NCI-H2171 (cell line): ENCODE measurements around the gene CCR7.
A peak's percentile ranks its signal among the peaks of the same experiment; 100 is the strongest.
"Not testable (repeated sequence)": the region's sequence is repeated elsewhere in the genome, so short reads cannot be mapped to it uniquely, and the experiment has no call there.

Experiments
- DNase-seq: peaks from one replicate; lab custom pipeline; 2025; lab: John Stamatoyannopoulos, UW

CCR7 gene

GRCh38 chr17:40597156-40597555 lies 31.9 kb upstream of the CCR7 start:
- DNase-seq = no peak

DNA sequence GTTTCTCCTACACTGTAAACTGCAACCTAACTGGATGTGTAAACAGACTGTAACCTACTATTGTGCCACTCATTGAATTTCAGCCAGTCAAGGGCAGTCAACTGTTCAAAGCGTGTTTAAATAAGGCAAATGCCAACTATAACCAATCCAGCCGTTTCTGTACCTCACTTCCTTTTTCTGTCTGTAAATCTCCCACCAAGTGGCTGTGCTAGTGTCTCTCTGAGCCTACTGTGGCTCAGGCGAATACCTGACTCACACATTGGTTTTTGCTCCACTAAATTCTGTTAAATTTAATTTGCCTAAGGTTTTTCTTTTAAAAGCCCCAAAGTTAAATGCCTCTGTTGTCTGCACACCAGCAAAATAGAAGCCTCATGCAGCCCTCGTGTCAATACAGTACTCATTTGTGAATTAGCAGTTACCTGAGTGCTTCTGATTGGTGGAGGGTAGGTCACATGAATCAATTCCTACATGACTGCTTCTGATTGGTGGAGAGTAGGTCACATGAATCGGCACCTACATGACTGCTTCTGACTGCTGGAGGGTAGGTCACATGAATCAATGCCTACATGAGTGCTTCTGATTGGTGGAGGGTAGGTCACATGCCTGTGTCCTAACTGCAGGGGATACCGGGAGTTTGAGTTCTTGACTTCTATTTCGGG lies 31.1 kb upstream of the CCR7 start:
- DNase-seq = peak; percentile 92

DNA sequence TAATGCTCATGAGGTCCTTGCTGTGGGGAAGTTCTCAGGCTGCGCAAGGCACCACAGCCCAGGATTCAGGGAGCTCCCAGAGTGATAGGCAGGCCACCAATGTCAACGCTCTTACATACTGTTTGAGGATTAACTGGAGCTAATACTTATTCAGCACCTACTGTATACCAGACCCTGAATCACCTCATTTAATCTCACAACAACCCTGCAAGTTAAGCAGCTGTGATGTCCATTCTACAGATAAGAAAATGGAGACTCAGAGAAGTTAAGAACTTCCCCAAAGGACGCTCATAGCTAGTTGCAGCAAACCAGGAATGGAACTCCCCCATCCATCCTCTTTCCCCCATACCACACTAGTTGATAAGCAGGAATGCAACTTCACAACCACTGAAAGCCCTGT lies 25.5 kb upstream of the CCR7 start:
- no peak for DNase-seq

- no peak for DNase-seq
These were observed 23.3 kb upstream of the CCR7 start for GRCh38 chr17:40588552-40588951.

DNA sequence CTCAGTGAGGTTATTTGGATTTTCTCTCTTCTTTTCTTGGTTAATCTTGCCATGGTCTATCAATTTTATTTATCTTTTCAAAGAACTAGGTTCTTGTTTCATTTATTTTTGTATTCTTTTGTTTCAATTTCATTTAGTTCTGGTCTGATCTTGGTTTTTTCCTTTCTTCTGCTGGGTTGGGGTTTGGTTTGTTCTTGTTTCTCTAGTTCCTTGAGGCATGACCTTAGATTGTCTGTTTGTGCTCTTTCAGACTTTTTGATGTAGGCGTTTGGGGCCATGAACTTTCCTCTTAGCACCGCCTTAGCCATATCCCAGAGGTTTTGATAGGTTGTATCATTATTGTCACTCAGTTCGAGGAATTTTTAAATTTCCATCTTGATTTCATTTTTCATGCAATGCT lies 21.0 kb upstream of the CCR7 start:
- DNase-seq = not testable (repeated sequence)

DNA sequence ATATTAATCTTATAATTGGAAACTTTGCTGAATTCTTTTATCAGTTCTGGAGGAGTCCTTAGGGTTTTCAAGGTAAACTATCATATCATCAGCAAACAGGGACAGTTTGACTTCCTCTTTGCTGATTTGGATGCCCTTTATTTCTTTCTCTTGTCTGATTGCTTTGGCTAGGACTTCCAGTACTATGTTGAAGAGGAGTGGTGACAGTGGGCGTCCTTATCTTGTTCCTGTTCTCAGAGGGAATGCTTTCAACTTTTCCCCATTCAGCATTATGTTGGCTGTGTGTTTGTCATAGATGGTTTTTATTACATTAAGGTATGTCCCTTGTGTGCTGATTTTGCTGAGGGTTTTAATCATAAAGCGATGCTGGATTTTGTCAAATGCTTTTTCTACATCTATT lies 19.7 kb upstream of the CCR7 start:
- DNase-seq = not testable (repeated sequence)

- no peak for DNase-seq
These were observed 17.1 kb upstream of the CCR7 start for GRCh38 chr17:40582328-40582901.

GRCh38 chr17:40580140-40580539 lies 14.9 kb upstream of the CCR7 start:
- DNase-seq = no peak

DNA sequence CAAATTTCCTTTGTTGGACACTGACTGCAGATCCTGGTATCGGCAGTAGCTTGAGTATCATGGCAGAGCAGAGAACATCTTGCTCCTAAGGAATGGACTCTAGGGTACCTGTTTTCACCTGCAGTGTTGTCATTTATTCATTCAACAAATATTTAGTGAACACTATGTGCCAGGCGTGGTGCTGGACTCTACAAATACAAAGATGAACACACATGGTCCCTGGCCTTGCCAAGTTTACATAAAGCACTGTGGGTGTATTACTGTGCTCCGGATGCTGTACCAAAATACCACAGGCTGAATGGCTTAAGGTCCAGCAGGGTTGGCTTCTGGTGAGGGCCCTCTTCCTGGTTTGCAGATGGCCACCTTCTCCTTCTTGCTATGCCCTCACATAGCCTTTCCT lies 14.2 kb upstream of the CCR7 start:
- no peak for DNase-seq

- no peak for DNase-seq
These were observed 12.4 kb upstream of the CCR7 start for GRCh38 chr17:40577611-40578065.

DNA sequence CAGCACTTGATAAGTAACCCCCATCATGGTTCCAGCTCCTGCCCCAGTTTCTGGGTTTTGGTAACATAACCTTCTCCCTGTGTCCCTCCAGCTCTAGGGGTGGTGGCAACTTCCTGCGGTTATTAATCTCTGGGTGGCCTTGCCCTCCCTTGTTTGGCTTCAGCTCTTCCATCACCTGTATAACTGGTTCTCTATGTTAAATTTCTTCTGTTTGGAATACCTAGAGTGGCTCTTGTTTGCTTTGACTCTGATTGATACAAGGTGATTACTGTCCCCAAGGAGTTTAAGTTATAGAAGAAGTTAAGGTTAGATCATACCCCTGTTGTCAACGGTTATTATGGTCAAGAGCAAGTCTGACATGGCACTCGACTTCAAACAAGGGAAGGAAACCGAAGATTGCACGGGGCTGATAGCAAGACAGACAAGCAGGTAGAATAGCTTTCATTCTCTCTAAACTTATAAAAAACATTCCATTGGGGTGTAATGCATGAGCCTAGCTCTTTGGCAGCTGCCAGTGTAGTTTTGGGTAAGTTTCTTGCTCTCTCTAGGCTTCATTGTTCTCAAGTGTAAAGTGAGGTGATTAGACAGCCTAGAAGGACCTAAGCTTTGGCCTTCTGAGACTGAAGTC lies 11.0 kb upstream of the CCR7 start:
- no peak for DNase-seq

DNA sequence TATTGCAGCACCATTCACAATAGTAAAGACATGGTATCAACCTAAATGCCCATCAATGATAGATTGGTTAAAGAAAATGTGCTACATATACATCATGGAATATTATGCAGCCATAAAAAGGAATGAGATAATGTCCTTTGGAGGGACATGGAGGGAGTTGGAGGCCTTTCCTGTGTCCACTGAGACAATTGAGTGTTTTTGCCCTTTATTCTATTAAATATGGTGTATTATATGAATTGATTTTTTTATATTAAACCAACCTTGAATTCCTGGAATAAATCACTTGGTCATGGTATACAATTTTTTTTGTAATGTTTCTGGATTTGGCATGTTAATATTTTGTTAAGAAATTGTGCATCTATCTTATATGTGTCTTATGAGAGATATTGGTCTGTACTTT lies 9.0 kb upstream of the CCR7 start:
- no peak for DNase-seq

DNA sequence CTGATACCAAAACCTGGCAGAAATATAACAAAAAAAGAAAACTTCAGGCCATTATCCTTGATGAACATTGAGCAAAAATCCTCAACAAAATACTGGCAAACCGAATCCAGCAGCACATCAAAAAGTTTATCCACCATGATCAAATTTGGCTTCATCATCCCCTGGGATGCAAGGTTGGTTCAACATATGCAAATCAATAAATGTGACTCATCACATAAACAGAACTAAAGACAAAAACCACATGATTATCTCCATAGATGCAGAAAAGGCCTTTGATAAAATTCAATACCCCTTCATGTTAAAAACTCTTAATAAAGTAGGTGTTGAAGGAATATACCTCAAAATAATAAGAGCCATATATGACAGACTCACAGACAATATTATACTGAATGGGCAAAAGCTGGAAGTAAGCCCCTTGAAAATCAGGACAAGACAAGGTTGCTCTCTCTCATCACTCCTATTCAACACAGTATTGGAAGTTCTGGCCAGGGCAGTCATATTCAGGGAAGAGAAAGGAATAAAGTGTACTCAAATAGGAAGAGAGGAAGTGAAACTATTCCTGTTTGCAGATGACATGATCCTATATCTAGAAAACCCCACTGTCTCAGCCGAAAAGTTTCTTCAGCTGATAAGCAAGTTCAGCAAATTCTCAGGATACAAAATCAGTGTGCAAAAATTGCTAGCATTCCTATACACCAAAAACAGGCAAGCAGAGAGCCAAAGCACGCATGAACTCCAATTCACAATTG lies 7.1 kb upstream of the CCR7 start:
- DNase-seq = not testable (repeated sequence)

DNA sequence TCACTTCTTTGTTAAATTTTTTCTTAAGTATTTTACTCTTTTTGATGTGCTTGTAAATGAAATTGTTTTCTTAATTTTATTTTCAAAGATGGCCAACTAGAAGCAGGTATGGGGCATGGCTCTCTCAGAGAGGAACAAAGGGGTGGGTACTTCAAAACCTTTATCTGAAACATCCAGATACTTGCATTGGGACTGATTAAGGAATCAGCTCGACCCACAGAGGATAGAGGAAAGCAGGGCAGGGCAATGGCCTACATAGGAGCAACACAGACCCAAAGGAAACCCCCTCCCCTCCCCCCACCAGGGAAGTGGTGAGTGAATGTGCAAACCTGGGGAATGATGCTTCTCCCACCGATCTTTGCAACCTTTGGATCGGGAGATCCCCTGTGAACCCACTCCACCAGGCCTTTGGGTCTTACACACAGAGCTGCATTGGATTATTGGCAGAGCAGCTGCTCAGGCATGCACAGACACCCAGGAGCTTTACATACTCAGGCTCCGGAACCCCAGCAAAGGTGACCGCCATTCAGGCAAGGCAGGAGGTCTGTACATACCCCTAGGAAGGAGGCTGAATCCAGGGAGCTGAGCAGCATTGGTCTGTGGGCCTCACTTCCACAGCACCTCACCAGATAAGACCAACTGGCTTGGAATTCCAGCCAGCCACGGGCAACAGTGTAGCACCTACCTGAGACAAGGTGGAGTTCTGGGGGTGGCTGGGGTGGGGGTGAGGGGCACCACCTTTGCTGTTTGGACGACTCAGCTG lies 3.0 kb upstream of the CCR7 start:
- DNase-seq = no peak

DNA sequence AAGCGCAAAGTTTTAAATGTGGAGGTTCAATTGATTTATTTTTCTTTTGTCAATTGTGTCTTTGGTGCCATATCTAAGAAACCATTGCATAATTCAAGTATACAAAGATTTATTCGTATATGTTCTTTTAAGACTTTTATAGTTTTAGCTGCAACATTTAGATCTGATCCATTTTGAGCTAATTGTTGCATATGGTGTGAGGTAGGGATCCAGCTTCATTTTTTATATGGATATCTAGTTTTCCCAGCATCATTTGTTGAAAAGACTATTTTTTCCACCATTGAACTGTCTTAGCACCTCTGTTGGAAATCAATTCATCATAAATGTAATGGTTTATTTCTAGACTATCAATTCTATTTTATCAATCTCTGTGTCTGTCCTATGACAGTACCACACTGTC lies 2.1 kb upstream of the CCR7 start:
- DNase-seq = no peak

- DNase-seq = no peak
These were observed 617 bp upstream of the CCR7 start for GRCh38 chr17:40565769-40566409.

GRCh38 chr17:40564195-40564882 lies 933 bp downstream of the CCR7 start:
- DNase-seq = no peak

- DNase-seq = no peak
These were observed 1.8 kb downstream of the CCR7 start for GRCh38 chr17:40563220-40564052.

DNA sequence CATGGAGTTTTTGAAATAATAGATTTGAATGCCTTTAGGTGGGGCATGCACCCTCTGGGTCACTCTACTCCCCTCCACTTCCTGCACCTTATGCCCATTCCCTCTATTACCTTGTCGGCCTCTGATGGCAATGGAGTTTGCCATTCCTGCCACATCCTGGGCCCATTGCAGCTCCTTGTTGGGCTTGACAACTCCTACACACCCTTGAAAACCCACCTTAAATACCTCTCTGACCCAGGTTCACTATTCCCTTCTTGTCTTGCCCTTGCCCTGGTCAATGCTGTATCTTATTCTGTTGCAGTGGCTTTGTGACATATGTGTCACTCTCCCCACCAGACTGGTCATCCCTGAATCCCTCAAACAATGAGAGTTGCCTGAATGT lies 2.4 kb downstream of the CCR7 start:
- DNase-seq = no peak
